ENCODE data around the gene BHLHE23.

Gene BHLHE23

DNA sequence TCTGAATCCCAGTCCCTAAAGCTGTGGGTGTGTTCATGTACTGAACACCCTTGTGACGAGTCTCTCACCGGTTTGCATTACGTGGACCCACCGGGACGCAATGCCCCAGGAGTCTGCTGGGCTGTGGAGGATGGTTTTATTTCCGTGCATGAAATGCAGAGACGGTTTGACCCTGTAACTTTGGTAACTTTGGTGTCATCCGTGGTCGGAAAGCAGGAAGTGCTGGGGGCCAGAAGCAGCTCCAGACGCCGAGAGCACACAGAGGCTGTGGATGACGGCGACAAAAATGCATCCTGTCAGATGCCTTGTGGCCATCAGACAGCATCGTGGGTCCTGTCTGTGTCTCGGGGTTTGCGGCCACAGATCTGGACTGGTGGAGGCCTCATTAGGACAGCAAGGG, 7.2 kb downstream of the BHLHE23 start:
- no peaks in the 10 kb centered on the region for H3K4me1 ChIP-seq (ENCODE audit: low read depth, poor library complexity, severe bottlenecking)
- no peak overlapping the region for H3K27ac ChIP-seq
- no peaks in the 10 kb centered on the region for H4K20me1 ChIP-seq (ENCODE audit: insufficient read depth)
- no peaks in the 10 kb centered on the region for H3K36me3 ChIP-seq (ENCODE audit: insufficient read depth)
- H3K27me3 ChIP-seq (ENCODE audit: insufficient read depth, low read depth), result peaks cover 100% of the 10 kb centered on the region
- H3K9ac ChIP-seq, result no peak overlapping the region
- no peak overlapping the region for H2AFZ ChIP-seq (ENCODE audit: low read depth)
- no peaks in the 10 kb centered on the region for H3K79me2 ChIP-seq (ENCODE audit: insufficient read depth, low read depth)
- no peak overlapping the region for H3K4me2 ChIP-seq
- TF ChIP-seq, protein P1, sequence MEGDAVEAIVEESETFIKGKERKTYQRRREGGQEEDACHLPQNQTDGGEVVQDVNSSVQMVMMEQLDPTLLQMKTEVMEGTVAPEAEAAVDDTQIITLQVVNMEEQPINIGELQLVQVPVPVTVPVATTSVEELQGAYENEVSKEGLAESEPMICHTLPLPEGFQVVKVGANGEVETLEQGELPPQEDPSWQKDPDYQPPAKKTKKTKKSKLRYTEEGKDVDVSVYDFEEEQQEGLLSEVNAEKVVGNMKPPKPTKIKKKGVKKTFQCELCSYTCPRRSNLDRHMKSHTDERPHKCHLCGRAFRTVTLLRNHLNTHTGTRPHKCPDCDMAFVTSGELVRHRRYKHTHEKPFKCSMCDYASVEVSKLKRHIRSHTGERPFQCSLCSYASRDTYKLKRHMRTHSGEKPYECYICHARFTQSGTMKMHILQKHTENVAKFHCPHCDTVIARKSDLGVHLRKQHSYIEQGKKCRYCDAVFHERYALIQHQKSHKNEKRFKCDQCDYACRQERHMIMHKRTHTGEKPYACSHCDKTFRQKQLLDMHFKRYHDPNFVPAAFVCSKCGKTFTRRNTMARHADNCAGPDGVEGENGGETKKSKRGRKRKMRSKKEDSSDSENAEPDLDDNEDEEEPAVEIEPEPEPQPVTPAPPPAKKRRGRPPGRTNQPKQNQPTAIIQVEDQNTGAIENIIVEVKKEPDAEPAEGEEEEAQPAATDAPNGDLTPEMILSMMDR (conservative IDR thresholded peaks at IDR 0.05; ENCODE audit: low read depth, low read length), result no peak
- no peak overlapping the region for H3K4me3 ChIP-seq (IDR thresholded peaks at IDR 0.05; ENCODE audit: insufficient read depth, low read depth, low read length)

DNA sequence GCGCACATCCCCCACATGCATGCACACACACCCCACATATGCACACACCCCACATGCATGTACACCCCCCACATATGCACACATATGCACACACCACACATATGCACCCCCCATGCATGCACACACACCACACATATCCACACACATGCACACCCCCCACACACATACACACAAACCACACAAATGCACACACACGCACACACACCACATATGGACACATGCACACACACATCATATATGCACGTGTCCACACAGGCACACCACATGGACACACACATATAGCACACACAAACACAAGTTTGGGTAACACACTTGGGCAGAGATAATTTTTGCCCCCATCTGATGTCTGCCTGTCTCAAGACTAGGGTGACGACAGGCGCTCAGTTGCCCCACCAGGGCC, 8.3 kb downstream of the BHLHE23 start:
- Histone ChIP-seq H3K4me3 (IDR thresholded peaks at IDR 0.05; ENCODE audit: insufficient read depth, low read depth, low read length) (no peak overlapping the region), H3K27me3 (ENCODE audit: insufficient read depth, low read depth) (peaks cover 99% of the 10 kb centered on the region)

DNA sequence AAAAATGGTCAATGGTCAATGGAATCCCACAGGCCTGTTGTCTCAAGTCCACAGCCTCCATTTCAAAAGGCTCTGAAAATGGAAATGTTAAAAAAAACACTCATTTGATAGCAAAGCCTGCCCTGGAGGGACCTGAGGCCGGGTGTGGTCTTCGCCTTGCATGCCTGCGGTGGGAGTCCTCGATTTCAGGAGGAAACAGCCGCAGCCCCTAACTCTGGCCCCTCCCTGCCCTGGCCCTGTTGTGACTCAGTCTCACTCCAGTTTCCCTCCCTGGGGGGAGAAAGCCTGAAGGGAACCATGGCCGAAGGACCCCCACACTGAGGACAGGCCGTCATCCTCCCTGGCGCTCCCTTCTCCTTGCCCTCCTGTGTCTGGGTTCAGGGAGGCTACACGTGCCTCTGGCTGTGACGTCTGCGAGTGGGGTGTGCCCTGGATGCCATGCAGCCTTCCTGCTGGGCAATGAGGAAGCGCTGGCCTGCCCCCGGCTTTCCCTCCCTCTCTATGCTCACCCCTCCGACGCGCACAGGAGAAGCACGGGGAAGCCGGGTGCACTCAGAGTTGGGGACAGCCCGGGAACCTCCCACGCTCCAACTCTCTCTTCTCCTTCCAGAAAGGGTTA, 9.2 kb downstream of the BHLHE23 start:
- Histone ChIP-seq H3K27ac (no peak overlapping the region), H2AFZ (ENCODE audit: low read depth) (no peak overlapping the region), H3K27me3 (ENCODE audit: insufficient read depth, low read depth) (peaks cover 97% of the 10 kb centered on the region)

More for the DNA sequence above, 8.3 kb downstream of the BHLHE23 start:
- Histone ChIP-seq H3K9ac (no peak overlapping the region), H3K36me3 (ENCODE audit: insufficient read depth) (no peaks in the 10 kb centered on the region), H3K4me1 (ENCODE audit: low read depth, poor library complexity, severe bottlenecking) (no peaks in the 10 kb centered on the region), H3K27ac (no peak overlapping the region), H3K79me2 (ENCODE audit: insufficient read depth, low read depth) (no peaks in the 10 kb centered on the region), H4K20me1 (ENCODE audit: insufficient read depth) (no peaks in the 10 kb centered on the region), H2AFZ (ENCODE audit: low read depth) (no peak overlapping the region), H3K4me2 (no peak overlapping the region)
- TF ChIP-seq, protein P1 (conservative IDR thresholded peaks at IDR 0.05; ENCODE audit: low read depth, low read length), result no peak

DNA sequence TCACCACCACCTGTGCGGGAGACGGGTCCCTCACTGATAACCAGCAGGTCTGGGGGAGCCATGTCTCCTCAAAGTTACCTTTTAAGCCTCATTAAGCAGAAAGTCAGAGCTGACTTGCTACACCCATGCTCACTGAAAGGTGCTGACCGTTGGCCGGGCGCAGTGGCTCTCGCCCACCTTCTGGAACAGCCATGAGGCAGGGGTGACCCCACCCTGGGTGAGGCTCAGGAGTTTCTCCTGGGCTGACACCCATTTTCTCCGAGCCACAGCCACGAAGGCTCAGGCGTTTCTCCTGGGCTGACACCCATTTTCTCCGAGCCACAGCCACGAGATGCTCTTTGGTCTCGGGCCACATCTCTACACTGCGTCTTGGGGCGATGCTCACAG, 10.2 kb downstream of the BHLHE23 start:
- Histone ChIP-seq H3K36me3 (ENCODE audit: insufficient read depth) (no peaks in the 10 kb centered on the region), H3K9ac (no peak overlapping the region), H2AFZ (ENCODE audit: low read depth) (no peak overlapping the region), H3K4me1 (ENCODE audit: low read depth, poor library complexity, severe bottlenecking) (no peaks in the 10 kb centered on the region), H4K20me1 (ENCODE audit: insufficient read depth) (no peaks in the 10 kb centered on the region), H3K79me2 (ENCODE audit: insufficient read depth, low read depth) (no peaks in the 10 kb centered on the region), H3K27ac (no peak overlapping the region), H3K4me2 (no peak overlapping the region), H3K4me3 (IDR thresholded peaks at IDR 0.05; ENCODE audit: insufficient read depth, low read depth, low read length) (no peak overlapping the region), H3K27me3 (ENCODE audit: insufficient read depth, low read depth) (peaks cover 97% of the 10 kb centered on the region)
- TF ChIP-seq, protein P1 (conservative IDR thresholded peaks at IDR 0.05; ENCODE audit: low read depth, low read length), result no peak

More for the DNA sequence above, 9.2 kb downstream of the BHLHE23 start:
- no peak overlapping the region for H3K4me3 ChIP-seq (IDR thresholded peaks at IDR 0.05; ENCODE audit: insufficient read depth, low read depth, low read length)
- H4K20me1 ChIP-seq (ENCODE audit: insufficient read depth), result no peaks in the 10 kb centered on the region
- no peak overlapping the region for H3K9ac ChIP-seq
- no peaks in the 10 kb centered on the region for H3K4me1 ChIP-seq (ENCODE audit: low read depth, poor library complexity, severe bottlenecking)
- H3K4me2 ChIP-seq, result no peak overlapping the region
- H3K36me3 ChIP-seq (ENCODE audit: insufficient read depth), result no peaks in the 10 kb centered on the region
- TF ChIP-seq, protein P1 (conservative IDR thresholded peaks at IDR 0.05; ENCODE audit: low read depth, low read length), result no peak
- no peaks in the 10 kb centered on the region for H3K79me2 ChIP-seq (ENCODE audit: insufficient read depth, low read depth)

Measured in KMS-11 (cell line).